IMR-90 (cell line): ENCODE data around the gene SNX25.

Experiments
- BHLHE40 ChIP-seq: fragments of 150-350 bp; IDR thresholded peaks from 2 replicates; pipeline ENCODE4 v1.6.1; 2016; ENCODE audit warnings: mild to moderate bottlenecking, low read depth, low read length
- CTCF ChIP-seq: conservative IDR thresholded peaks from 2 replicates; pipeline ENCODE4 v1.5.1; 2012; ENCODE audit warnings: mild to moderate bottlenecking, low read depth, low read length, improper control_type of control experiment
- MAFK ChIP-seq: IDR thresholded peaks from 2 replicates; pipeline ENCODE4 v1.6.1; 2012; ENCODE audit warnings: low read depth, low read length, improper control_type of control experiment
- MAZ ChIP-seq: IDR thresholded peaks from 2 replicates; pipeline ENCODE4 v1.6.1; 2012; ENCODE audit warnings: low read depth, mild to moderate bottlenecking, low read length, improper control_type of control experiment, moderate library complexity, borderline replicate concordance
- POLR2A ChIP-seq: IDR thresholded peaks from 2 replicates; pipeline ENCODE4 v1.6.1; 2012; ENCODE audit warnings: mild to moderate bottlenecking, low read depth, low read length
- RAD21 ChIP-seq: IDR thresholded peaks from 2 replicates; pipeline ENCODE4 v1.6.1; 2012; ENCODE audit warnings: low read length, improper control_type of control experiment
- RCOR1 ChIP-seq: IDR thresholded peaks from 2 replicates; pipeline ENCODE4 v1.6.1; 2012; ENCODE audit warnings: mild to moderate bottlenecking, low read length, improper control_type of control experiment; ENCODE audit not compliant: insufficient replicate concordance
- RFX5 ChIP-seq: IDR thresholded peaks from 2 replicates; pipeline ENCODE4 v1.8.0; 2012; ENCODE audit warnings: low read depth, mild to moderate bottlenecking, low read length, moderate library complexity
- USF2 ChIP-seq: fragments of 150-350 bp; IDR thresholded peaks from 2 replicates; pipeline ENCODE4 v1.6.1; 2017; ENCODE audit warnings: mild to moderate bottlenecking, antibody characterized with exemption, low read length, low read depth

DNA sequence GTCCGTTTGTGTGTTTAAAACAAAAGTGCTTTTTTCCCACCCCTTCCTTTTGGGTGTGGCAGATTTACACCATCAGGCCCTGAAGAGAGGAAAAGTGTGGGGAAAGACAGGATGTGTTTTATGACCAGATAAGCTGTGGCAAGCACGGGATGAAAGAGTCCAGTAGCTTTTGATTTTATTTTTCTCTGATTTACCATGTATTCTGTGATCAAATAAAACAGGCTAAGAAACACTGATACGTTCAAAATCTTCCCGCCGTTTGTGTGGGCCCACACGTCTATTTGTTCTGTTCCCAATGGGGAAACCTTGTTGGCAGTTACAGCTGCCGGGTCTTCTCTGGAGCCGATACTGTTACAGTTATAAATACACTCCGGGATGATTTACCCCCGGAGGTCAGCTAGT, 175.5 kb downstream of the SNX25 start:
- TF ChIP-seq RAD21 (no peak), BHLHE40 (no peak), CTCF (no peak), RFX5 (no peak), MAZ (no peak), MAFK (no peak), USF2 (no peak), RCOR1 (no peak), POLR2A (no peak)
